HG03521 (cell line): ENCODE data around the gene APPL1.

ENCODE experiments used
- ATAC-seq: cut with Tn5 transposase; IDR thresholded peaks from one replicate; pipeline ENCODE4 v1.9.1; 2021; ENCODE audit warnings: mild to moderate bottlenecking, moderate library complexity; ENCODE audit not compliant: unreplicated experiment

The APPL1 gene, protein sequence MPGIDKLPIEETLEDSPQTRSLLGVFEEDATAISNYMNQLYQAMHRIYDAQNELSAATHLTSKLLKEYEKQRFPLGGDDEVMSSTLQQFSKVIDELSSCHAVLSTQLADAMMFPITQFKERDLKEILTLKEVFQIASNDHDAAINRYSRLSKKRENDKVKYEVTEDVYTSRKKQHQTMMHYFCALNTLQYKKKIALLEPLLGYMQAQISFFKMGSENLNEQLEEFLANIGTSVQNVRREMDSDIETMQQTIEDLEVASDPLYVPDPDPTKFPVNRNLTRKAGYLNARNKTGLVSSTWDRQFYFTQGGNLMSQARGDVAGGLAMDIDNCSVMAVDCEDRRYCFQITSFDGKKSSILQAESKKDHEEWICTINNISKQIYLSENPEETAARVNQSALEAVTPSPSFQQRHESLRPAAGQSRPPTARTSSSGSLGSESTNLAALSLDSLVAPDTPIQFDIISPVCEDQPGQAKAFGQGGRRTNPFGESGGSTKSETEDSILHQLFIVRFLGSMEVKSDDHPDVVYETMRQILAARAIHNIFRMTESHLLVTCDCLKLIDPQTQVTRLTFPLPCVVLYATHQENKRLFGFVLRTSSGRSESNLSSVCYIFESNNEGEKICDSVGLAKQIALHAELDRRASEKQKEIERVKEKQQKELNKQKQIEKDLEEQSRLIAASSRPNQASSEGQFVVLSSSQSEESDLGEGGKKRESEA

DNA sequence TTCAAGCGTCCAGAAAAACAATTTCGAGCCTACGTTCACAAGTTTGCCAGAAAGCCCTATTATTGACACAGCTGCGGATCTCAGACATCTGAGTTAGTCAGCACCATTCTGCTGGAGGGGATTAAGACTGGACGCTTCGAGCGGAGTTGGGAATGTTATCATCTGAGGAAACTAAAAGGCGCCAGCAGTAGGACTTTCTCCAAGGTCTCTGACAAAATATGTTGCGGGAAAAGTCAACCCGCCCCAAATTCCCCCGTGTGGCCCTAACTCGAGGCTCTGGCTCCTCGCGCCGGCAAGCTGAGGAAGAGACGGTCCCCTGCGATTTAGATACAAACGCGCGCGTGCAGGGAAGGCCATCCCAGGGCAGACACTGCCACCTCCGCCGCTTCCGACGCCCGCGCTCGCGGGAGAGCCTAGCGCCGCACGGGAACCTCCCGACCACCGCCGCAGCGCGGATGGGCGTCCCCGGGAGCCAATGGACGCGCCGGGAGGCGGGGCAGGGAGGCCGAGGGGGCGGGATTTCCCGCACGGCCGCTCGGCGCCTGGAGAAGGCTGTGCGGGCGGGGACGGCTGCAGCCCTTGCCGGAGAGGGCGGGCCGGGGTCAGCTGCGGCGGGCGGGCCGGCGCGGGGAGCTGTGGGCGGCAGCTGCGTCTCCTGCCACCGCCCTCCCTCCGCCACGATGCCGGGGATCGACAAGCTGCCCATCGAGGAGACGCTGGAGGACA, at the start of gene APPL1:
Gene APPL1, plus strand, starts transcription at position 526 of the 726 bp plus-strand sequence. Its CDS starts 155 bp downstream, at position 681.
- peak; percentile 95 for ATAC-seq

DNA sequence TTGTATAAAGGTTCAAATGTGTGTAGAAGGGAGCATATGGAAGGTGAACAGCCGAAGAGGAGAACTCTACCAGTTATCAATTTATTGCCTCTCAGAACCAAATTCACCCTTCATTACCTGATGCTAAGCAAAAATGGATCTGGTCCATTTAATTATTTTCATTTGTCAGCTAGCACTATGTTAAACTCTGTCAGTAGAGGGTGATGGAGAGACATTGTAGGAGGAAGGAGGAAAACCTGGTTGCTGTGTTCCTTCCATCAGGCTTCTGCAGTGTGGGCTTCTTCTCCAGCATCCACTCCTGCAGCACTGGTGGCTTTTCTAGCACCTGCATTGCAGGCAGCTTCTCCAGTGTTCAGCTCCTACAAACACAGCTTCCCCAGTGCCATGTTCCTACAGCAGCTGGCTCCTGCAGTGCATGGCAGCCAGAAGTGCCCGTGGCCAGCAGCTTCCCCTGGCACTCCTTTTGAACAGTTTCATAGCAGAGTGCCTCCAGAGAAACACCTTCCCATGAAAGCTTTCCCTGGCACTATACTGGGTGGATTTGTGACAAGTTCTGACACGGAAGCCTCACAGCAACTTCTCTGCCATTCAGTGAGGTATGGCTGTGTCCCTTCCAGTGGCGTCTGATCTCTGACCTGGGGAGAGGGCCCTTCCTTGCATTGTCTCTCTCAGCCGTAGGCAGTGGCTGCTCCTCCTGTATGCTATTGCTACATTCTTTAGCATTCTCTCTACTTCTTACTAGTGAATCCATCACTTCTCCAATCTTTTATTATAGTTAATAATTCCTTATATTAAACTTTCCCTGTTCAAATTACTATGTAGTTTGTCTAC, 47.7 kb upstream of the APPL1 start:
- ATAC-seq = no peak

DNA sequence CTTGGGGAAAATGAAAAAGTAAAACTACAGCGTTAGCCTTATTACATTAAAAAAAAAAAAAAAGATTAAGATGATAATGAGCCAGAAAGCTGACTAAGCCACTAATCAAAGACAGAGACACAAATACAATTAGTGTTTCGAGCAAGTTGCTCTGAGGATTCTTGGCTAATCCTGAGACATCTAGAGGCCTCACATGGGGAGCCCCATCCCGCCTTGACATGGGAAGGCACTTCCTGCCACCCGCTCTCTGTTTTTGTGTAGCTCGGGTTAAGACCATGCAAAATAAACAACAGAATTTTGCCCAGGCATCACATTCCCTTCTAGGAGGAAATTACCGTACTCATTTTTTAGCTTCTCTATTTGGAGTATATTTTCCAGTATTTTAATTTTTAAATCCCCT, 43.0 kb upstream of the APPL1 start:
- no peak for ATAC-seq

DNA sequence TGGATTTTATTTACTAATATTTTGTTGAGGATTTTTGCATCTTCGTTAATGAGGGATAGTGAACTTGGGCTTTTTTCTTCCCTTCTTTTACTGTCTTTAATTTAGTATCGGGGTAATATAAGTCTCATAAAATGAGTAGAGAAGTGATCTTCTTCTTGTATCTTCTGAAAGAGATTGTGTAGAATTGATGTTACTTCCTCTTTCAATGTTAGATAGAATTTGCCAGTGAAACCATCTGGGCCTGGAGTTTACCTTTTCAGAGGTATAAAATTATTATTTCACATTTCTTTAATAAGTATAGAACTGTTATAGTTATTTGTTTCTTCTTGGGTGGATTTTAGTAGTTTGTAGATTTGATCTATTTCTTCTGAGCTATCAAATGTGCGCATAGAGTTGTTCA, 35.5 kb upstream of the APPL1 start:
- ATAC-seq = no peak

DNA sequence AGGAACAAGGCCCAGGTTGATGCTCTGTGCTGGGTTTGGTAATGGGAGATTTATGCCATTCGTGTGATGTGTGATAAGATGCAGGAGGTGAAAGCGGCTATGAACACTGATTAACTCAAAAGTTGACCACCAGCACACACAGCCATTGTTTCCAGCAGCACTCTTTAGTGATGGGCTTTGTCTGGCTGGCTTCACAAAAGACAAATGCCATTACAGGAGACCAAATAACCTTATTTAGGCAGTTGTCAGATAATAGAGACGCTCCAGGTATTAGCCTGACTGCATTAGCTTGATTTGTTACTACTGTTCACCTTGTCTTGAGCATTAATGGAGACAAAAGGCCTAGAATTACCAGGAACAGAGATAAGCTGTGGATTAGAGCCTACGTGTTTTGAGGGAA, 32.9 kb upstream of the APPL1 start:
- ATAC-seq = no peak

DNA sequence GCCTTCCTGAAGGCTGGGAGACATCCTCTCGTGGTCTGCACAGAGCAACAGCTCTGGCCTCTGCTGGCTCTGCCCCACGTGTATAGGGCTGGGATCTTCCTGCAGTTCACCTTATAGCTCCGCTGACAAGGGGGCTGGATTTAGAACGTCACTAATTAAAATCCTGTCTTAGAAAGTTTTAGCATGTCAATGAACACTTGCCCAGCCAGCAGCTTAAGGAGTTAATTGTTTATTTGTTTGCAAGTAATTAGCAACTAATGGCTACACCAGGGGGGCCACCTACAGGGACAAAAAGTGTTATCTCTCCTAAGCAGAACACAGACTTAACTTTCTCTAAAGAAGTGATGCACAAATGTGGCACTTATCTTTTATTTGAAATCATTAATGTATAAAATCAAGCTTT, 27.6 kb upstream of the APPL1 start, which contains the start of gene HESX1:
Gene HESX1, minus strand, starts transcription at position 84 of the 403 bp plus-strand sequence. Its CDS starts 60 bp downstream, at position 24.
- ATAC-seq = no peak

DNA sequence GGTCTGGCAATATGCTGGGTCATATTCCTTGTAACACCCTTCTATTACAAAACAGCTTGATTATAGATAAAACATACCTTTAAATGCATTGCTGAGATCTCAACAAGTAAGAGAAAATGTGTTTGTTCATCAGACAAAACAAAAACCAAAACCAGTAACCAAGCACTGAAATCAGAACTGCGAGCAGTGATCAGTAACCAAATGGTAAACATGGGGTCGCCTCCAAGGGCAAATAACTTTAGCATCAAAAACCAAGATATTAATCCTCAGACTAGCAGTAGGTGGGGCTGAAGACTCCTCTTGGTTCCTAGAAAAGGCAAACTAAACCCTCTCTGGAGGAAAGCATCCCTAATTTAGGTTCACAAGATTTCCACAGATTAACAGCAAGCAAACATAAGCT, 21.1 kb upstream of the APPL1 start:
- ATAC-seq = no peak

DNA sequence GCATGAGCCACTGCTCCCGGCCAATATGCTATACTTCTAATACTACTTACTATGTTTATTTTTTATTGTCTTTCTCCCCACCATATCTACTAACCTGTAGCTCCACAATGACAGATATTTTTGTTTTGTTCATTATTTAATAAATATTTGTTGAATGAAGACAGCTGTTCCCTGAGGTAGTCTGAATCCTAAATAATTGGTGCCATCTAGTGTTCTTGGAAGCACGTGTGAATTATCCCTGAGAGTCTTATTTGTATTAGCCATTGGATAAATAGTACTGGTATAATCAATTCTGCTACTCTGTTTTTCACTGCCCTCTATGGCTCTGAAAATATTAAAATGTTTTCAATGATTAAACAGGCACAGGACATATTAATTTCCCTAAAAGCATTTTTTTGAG, 5.6 kb upstream of the APPL1 start:
- no peak for ATAC-seq

DNA sequence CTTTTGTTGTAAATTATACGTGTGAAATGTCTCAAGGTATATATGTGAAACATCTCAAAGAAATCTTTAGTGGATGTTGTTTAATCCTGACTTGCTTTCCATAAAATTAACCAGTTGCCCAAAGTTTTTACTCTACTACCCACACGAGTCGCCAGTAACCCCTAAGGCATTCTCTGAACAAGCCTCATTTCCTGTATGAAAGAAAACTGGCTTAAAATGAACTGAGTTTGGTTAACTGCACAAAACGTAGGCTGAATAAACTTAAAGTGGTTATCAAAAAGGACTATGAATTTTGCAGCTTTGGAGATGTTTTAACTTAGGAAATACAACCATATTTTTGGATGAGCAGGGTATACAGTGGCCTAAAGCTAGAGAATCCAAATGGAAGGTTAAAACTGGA, 2.7 kb upstream of the APPL1 start:
- no peak for ATAC-seq

DNA sequence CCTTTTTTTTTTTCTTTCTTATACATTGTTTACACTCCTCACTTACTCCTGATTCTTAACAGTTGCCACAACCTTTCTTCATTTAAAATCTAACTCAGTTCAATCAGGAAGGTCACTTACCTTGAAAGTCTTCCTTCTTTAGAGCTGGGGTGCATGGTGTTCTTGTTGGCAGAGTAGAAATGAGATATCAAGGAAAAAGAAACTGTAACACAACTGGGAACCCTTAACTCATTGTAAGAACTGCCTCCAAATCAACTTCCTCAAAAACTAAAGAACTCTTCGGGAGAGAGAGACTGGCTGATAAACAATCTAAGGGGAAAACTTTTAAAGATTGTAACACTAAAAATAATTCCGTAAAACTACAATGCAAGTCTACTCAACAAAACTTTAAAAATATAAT, 1.4 kb upstream of the APPL1 start:
- ATAC-seq = no peak

DNA sequence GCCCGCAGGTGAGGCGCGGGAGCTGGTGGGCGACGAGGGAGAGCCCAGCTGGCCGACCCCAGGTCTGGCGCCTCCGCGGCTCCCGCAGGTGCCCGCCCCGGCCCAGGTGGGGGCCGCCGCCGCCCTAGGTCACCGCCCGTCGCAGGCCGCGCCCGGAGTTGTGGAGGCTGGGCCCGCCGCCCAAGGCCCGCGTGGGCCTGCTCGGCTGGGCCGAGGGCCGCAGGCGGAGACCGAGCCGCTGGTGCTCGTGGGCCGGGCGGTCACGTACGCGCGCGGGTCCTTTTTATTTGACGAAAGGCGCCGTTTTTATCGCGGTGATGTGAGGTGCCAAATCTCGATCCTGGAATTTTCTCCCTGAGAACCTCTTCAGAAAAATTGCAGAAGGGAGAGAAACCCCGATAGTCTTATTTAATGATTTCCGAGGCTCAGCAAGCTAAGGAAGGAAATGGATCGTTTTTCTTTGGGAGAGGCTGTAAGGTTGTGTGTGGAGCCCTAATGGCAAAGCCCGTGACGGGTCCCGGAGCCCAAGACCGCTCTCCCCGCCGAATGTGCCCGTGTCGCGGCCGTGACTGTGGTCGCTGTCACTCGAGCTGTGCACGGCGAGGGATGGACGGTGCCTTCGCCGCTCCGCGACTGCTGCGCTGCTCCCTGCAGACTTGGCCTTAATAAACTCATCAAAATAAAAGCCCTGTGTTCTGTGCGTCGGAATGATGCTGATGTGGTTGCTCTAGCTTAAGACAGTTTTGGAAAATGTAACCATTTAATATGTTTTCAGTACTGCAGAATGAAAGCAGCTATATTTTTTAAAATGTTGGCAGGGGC, 612 bp downstream of the APPL1 start:
- peak; percentile 28 for ATAC-seq

DNA sequence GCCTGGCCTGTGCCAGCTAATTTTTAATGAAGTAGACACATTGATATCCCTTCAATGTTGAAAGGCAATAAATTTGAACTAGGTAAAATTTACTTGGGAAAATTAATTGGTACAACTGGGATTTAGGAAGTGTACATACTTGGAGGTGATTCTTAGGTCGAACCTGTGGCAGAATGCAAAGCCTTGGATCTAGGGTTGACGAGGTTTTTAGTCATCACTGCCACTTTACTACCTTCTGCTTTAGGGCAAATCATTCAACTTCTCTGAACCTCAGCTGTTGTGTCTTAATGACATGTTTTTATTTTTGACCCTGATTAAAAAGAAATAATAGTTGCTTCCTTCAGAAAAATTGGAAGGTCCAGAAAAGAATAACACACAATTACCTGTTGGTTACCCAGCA, 2.5 kb downstream of the APPL1 start:
- ATAC-seq = no peak

DNA sequence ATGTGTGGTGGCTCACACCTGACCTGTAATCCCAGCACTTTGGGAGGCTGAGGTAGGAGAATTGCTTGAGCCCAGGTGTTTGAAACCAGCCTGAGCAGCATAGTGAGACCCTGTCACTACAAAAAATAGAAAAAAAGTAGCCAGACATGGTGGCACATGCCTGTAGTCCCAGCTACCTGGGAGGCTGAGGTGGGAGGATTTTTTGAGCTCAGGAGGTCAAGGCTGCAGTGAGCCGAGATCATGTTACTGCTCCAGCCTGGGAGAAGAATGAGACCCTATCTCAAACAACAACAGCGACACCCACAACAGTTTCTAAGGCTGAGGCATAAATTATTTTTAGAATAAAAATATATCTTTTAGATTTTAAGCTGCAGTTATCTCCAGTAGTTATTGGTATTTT, 6.3 kb downstream of the APPL1 start:
- ATAC-seq = no peak

DNA sequence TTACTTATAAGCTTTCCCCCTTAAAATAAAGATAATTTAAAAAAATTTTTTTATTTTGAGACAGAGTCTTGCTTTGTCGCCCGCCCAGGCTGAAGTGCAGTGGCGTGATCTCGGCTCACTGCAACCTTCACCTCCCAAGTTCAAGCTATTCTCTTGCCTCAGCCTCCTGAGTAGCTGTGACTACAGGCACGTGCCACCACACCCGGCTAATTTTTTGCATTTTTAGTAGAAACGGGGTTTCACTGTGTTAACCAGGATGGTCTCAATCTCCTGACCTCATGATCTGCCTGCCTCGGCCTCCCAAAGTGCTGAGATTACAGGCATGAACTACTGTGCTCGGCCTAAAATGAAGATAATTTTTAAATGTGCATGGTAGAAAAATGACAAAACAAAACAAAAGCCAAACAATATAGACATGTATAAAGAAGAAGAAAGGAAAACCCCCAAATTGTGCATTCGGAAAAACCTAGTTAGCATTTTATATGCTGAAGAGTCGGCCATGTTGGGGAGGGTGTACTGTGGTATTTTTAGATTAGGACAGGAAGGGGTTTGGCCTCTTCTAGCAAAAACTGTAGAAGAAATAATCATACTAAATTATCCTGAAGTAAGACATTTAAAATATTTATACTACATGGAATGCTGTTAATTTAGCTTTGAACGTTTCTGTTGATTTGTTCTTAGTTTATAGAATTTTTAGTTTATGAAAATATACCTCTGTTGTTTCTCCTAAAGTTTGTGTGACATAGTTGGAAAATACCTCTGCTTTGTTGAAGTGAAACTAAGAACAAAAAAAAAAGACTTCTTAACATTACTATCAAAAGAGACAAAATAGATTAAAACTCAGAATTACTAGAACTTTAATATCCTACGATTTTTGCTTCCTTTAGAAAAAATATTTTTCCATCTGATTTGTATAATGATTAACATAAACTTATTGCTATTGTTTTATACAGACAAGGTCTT, 7.4 kb downstream of the APPL1 start:
- ATAC-seq = no peak

DNA sequence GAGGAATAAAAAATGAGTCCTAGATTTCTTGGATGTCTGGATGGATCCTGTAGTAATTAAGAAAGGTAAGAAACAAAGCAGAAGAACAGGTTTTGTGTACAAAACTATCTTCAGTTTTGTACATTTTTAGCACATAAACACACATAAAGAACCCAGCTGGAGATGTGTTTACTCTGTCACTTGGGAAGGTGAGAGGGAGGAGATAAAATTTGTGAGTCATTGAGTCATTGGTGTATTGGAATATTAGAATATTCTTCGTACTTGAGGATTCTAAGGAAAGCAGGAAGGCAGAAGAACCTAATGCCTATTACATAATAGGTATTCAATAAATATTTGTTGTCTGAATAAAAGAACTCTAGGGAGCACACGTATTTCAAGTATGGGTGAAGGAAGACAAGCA, 17.4 kb downstream of the APPL1 start:
- ATAC-seq = no peak

DNA sequence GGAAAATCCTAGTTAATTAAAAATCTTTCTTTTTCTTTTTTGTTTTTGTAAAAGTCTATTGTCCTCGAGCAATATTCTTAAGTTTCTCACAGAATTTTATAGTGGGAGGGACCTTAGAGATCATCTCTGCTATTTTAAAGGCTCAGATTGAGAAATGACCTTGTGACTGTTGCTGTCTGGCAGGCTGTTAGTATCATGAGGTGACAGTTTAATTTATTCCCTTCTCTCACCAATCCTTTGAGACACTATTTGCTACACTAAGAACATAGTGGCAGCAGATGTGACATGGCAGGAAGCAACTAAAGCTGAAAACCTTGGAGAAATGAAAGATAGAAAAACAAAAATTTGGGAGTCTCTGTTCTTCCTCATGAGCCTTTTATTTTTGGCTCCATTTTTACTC, 24.9 kb downstream of the APPL1 start:
- ATAC-seq = no peak

DNA sequence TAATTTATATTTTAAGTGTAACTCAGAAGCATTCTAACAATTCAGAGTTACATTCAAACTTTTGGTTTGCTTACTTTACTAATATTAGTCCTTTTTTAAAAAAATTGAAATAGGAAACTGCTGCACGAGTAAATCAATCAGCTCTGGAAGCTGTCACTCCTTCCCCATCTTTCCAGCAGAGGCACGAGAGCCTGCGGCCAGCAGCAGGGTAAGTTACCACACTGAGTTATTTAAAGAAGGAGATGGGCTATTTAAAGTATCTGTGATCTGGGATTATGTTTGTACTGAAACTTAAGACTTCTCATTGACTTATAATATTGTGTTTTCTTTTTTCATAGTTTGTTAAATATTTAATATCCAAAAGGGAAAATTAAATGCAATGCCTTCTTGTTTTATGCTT, 29.3 kb downstream of the APPL1 start:
- ATAC-seq = no peak

DNA sequence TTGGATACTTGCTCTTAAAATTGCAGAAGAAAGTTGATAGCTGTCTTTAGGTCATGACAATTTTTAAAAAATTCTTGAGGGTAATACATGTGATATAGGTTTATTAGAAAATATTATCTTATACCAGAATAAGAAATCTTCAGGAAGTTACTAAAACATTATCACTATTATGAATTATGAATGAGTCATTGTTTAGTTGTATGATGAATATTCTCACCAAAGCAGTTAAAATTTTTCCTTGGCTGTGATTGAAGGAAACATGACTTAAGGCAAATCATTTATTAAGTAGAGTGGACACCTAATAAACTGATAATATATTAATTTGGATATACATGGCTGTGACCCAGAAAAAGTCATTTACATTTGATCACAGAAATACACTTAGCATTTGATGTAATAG, 30.1 kb downstream of the APPL1 start:
- ATAC-seq = no peak

DNA sequence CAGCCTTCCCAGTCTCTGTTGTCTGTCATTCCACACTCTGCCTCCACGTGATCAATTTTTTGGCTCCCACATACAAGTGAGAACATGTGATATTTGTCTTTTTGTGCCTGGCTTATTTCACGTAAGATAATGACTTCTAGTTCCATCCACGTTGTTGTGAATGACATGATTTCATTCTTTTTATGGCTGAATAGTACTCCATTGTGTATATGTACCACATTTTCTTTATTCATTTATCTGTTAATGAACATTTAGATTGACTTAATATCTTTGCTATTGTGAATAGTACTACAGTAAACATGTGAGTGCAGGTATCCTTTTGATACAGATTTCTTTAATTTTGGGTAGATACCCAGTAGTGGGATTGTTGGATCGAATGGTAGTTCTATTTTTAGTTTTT, 33.6 kb downstream of the APPL1 start:
- ATAC-seq = no peak
